ENCODE data around the gene OLFML2B.

The OLFML2B gene

DNA sequence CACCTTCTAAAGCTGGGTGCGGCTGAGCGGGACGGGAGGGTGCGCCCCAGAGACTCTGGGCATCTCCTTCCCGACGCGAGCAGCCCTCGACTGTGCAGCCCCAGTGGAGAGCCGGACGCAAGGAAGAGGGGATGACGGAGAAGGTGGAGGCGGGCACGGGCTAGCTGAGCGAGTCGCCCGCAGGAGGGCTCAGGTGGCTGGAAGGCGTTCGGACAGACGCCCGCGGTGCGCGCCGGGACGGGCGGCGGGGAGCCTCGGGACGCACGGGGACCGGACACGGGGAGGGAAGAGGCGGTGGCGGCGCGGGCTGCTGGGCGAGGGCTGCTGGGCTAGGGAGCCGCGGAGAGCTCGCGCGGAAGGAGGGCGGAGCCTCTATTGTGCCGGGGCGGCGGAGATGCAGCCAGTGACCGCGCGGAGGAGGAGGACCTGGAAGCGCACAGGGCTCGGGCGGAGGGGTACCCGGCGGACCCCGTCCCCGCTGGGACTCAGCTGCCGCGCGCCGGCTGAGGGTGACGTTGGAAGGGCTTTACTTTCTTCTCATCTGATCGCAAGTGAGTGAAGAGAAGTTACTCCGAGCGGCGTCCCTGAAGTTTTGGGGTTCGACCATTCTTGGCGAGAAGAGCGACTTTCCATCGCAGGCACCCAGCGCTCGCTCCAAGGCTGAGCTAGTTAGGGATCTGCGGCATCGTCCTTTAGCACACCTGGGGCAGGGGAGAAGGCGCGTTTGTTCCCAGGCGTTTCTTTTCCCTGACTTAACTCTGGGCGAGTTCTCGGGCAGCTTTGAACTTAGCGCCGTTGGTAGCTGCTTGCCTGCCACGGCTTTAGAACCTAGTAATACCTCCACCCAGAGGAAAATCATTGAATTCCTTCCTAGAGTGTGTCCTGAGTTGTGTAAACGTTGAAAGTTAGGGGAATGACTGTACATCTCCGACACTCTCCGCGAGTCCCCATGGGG is at the start of gene OLFML2B:
OLFML2B (minus strand) TSS at position 323 of the 955 bp plus-strand sequence. CDS start 439 bp downstream, outside the sequence.
- TF ChIP-seq GATA2 (IDR thresholded peaks at IDR 0.05; ENCODE audit: low read depth, low read length) (no peak), GATA3 (IDR thresholded peaks at IDR 0.05; ENCODE audit: low read depth, low read length) (no peak)

DNA sequence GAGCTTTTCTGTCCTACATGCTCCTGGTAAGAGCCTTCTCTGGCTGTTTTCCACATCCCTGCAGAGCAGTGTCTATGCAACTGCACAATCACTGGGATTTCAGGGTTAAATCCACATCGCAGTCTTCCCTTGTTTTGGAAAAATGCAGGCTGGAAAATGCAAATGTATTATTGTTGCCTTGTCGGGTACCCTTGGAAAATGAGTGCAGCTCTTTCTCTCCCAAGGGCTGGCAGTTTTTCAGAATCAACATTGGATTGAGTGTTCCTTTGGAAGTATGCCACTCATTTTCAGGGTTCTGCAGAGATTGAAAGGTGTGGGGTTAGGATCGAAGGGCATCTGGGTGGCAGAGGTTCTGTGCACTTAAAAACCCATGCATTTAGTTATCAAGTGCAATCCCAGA is 49.1 kb upstream of the OLFML2B start:
- TF ChIP-seq GATA2 (IDR thresholded peaks at IDR 0.05; ENCODE audit: low read depth, low read length) (no peak), GATA3 (IDR thresholded peaks at IDR 0.05; ENCODE audit: low read depth, low read length) (no peak)

DNA sequence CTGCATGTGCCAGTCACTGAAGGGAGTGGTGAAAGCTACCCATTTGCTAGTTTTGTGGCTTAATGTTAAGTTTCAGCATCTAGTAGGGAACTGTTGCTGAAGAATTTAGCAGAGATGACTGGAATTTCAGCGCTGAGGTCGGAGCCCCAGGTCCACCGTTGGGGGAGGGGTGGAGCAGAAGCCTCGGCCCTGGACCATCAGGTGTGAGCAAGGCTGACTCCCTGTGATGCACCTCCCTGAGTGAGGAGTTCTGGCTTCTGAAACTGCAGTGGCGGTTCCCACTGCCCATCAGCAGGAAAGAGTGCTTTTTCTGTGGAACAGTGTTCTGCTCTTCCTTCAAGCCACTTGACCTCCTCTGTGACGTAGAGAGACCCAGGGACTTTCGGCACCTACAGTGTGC is 47.2 kb upstream of the OLFML2B start:
- TF ChIP-seq GATA2 (IDR thresholded peaks at IDR 0.05; ENCODE audit: low read depth, low read length) (no peak), GATA3 (IDR thresholded peaks at IDR 0.05; ENCODE audit: low read depth, low read length) (no peak)

DNA sequence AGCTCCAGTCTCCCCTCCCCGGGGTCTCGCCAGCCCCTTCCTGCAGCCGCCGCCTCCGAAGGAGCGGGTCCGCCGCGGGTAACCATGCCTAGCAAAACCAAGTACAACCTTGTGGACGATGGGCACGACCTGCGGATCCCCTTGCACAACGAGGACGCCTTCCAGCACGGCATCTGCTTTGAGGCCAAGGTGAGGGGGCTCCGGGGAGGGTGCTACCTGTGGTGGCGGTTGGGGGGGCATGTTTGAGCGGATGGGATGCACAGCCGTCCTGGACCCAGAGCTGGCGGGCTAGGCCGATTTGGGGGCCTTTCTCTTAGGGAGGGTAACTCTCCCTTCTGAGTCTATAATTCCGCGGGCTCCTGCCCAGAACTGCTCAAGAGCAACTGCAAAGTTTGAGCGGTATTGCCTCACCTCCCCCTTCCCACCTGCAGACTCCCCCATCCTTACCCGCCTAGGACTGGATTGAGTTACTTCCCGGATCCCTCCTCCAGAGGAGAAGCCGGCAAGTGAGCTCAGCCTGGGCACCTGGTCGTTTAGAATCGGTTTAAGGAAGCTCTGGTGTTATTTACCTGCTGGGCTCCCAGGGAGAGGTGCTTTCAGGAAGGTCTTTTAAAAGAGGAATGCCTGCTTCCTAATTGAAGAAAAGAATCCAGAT is 46.6 kb upstream of the OLFML2B start:
- TF ChIP-seq GATA3 (IDR thresholded peaks at IDR 0.05; ENCODE audit: low read depth, low read length), result no peak
- no peak for TF ChIP-seq GATA2 (IDR thresholded peaks at IDR 0.05; ENCODE audit: low read depth, low read length)

DNA sequence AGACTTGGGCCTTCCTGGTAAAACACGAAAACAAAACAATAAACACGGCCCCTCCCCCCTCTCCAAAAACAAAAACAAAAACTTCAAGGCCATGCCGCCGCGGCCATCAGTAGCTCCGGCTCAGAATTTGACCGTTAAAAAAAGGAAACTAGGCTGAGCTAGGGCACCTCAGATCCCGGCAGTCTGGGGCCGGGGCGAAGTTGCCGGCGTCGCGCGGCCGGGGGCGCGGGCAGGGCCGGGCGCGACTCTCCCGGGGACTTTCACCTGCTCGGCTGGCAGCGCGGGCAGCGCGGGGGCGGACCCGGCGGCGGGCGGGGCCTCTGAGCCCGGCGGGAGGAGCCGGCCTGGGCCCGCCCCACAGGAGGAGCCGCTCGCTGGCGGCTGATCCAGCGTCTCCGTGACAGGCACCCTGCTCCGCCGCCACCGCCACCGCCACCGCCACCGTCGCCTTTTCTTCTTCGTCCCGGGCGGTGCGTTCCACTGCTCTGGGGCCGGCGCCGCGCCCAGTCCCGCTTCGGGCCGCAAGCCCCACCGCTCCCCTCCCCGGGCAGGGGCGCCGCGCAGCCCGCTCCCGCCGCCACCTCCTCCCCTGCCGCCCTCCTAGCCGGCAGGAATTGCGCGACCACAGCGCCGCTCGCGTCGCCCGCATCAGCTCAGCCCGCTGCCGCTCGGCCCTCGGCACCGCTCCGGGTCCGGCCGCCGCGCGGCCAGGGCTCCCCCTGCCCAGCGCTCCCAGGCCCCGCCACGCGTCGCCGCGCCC is 45.8 kb upstream of the OLFML2B start, which contains the start of gene NOS1AP:
NOS1AP (plus strand) TSS at position 358 of the 760 bp plus-strand sequence. CDS start 487 bp downstream, outside the sequence.
- no peak for TF ChIP-seq GATA2 (IDR thresholded peaks at IDR 0.05; ENCODE audit: low read depth, low read length)
- TF ChIP-seq GATA3 (IDR thresholded peaks at IDR 0.05; ENCODE audit: low read depth, low read length), result no peak

DNA sequence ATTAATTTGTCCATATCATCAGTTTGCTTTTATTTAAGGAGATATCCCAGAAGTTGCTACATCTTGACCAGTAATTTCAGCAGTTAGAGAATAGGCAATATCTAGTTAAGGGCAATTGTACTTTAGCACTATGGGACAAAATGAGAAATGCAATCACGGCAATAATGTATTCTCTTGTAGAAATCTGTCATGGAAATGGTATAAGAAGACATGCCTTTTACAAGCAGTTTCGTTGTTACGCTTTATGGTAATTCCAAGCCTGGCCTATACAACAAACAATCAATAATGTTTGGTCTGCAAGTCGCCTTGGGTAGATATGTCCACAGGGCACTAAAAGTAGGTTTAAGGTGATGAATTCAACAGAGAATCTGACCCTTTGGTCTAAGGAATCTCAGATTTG is 44.6 kb upstream of the OLFML2B start:
- no peak for TF ChIP-seq GATA2 (IDR thresholded peaks at IDR 0.05; ENCODE audit: low read depth, low read length)
- TF ChIP-seq GATA3 (IDR thresholded peaks at IDR 0.05; ENCODE audit: low read depth, low read length), result no peak

DNA sequence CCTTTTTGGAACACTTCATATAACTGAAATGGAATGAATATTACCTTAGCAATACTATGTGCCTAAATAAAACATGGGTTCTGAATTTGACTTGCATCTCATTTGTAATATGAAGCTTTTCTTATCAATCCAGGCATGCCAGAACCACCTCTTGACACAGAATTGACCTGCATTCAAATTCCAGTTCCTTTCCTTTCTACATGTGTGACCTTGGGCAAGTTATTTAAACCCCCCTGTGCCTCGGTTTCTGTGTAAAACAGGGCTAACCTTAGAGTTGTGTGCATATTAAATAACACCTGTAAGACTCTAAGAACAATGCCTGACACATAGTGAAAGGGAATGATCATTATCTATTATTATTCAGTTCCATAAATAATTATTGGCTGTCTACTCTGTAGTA is 43.8 kb upstream of the OLFML2B start:
- no peak for TF ChIP-seq GATA3 (IDR thresholded peaks at IDR 0.05; ENCODE audit: low read depth, low read length)
- no peak for TF ChIP-seq GATA2 (IDR thresholded peaks at IDR 0.05; ENCODE audit: low read depth, low read length)

DNA sequence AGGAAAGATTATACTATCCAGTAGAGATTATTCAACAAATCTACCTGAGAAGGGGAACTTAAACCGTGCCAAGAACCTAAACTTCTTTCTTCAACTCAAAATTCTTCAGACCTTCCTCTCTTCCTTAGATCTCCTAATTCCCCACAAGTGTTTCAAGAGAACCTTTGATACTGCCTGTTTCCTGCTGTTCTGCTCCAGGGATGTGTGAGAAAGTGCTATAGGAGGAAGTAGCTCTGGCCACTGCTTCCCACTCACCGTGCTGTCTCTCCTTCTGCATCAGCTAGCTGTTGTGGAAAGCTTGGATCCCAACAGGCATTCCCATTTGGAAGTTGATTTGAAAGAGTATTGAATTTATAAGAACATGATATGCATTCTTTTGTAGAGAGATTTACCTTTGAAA is 41.3 kb upstream of the OLFML2B start:
- TF ChIP-seq GATA2 (IDR thresholded peaks at IDR 0.05; ENCODE audit: low read depth, low read length) (no peak), GATA3 (IDR thresholded peaks at IDR 0.05; ENCODE audit: low read depth, low read length) (no peak)

DNA sequence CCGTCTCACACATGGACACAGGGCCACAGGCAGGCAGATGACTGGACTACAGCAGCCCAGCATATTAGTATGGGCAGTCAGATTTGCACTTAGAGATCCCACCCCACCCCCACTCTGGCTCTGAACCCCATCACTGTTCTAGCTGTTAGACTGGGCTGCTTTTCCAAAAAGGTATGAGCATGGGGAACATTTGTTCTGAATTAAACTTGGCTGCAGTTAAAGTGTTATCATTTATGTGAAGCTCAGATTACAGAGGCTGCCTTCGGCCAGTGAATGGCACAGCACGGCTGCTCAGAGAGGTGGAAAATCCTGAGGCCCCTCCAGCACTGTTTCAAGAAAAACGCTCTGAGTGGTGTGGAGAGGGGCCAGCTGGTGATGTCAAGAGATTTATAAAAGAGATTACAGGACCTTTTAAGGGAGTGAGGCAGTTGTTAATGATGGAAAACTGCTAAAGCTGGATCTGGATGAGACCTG is 38.9 kb upstream of the OLFML2B start:
- TF ChIP-seq GATA3 (IDR thresholded peaks at IDR 0.05; ENCODE audit: low read depth, low read length), result peak; percentile 98
- TF ChIP-seq GATA2 (IDR thresholded peaks at IDR 0.05; ENCODE audit: low read depth, low read length), result peak; percentile 99

DNA sequence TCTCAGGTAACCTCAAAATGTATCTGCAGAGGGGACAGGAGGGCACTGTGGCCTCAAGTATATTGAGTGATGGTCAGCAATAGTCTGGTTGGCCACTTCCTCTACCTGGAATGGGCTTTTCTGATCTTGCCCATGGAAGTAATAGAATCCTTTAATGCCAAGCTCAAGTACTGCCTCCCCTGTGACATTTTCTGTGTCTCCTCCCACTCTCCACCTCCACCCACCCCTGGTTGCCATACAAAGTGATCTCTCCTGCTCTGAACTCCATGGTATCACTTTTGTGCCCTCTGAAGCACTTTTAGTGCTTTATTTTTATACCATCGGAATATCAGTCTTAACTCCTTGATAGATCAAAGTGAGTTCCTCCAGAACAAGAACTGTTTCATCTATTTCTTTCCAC is 36.6 kb upstream of the OLFML2B start:
- TF ChIP-seq GATA2 (IDR thresholded peaks at IDR 0.05; ENCODE audit: low read depth, low read length) (no peak), GATA3 (IDR thresholded peaks at IDR 0.05; ENCODE audit: low read depth, low read length) (no peak)

DNA sequence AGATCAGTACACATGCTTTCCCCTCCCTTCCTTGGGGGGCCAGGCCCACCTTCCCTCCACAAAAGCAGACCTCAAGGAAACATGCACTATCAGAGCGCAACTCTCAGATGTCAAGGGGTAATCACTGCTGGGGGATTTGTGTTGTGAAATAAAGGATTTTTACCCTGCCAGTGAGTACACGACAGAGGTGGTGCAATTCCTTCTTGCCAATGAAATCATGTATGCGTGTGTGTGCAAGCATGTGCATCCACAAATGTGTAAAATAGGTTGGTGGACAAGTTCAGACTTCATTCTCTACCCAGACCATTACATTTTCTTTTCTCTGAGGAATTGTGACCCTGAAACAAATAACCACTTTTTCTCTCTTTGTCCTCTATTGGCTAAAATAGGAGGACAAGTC is 36.1 kb upstream of the OLFML2B start:
- TF ChIP-seq GATA3 (IDR thresholded peaks at IDR 0.05; ENCODE audit: low read depth, low read length), result no peak
- TF ChIP-seq GATA2 (IDR thresholded peaks at IDR 0.05; ENCODE audit: low read depth, low read length), result no peak

DNA sequence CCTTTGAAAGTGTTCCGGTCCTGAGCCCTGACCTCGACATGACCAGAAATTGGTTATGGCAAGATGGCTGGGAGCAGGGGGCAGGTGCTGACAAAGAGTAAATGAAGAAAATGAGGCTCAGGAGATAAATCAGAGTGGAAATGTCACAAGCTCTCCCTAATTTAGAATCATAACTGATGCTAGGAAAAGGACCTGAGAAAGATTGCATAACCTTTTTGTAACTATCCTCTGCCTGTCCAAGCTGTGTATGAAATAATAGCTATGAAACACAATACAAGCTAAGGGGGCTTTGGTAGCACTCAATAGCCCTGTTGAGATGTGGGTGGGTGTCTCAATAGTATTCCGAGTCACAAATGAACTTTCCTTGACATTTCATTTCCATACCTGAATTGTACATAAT is 32.9 kb upstream of the OLFML2B start:
- no peak for TF ChIP-seq GATA2 (IDR thresholded peaks at IDR 0.05; ENCODE audit: low read depth, low read length)

DNA sequence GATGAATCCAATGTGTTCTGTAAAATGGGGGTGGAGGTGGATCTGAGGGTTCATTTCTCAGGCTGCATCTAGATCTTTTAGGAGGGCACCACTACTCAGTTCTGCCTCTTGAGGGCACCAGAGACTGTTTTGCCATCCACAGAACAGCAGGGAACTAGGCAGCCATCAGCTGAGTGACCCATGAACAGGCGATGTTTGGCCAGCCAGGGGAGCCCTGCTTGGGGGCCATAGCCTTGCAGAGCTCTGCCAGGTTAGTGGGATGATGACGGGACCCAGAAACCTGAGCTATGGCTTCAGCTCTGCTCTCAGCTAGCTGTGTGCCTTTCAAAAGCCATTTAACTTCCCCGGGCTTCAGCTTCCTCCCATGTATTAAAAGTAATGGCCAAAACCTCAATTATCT is 32.4 kb upstream of the OLFML2B start:
- TF ChIP-seq GATA2 (IDR thresholded peaks at IDR 0.05; ENCODE audit: low read depth, low read length) (peak; percentile 23; the same call in 1 of the 2 replicates), GATA3 (IDR thresholded peaks at IDR 0.05; ENCODE audit: low read depth, low read length) (no peak)

DNA sequence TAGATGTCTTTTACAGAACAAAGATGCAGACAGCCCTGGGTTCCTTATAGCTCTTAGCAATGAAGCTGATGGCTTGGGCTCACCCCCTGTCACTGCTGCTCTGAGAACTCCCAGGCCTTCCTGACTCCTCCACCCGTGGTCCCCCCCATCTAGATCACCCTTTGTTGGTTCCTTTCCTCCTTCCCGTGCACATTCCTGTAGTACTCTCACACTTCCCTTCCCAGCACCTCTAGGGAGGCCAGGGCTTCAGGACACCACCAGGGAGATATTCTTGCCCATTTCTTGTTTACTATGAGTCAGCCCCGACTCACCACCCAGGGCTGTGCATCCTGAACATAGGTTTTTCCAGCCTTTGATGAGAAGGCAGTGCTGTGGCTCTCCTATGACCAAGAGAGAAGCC is 31.4 kb upstream of the OLFML2B start:
- TF ChIP-seq GATA3 (IDR thresholded peaks at IDR 0.05; ENCODE audit: low read depth, low read length) (no peak), GATA2 (IDR thresholded peaks at IDR 0.05; ENCODE audit: low read depth, low read length) (no peak)
